Neutrophil (primary cell): Measurements from ENCODE around the gene CCDC32.

Experiments used
- H3K27ac ChIP-seq: fragments of 200-600 bp; sonication (generic); 2 replicates; pipeline ENCODE4 v1.5.1; 2016; ENCODE audit warnings: mild to moderate bottlenecking, moderate library complexity
- H3K27me3 ChIP-seq: fragments of 200-600 bp; sonication (generic); 2 replicates; pipeline ENCODE4 v1.6.0; 2016; ENCODE audit warnings: mild to moderate bottlenecking
- H3K36me3 ChIP-seq: fragments of 200-600 bp; sonication (generic); 2 replicates; pipeline ENCODE4 v1.5.1; 2017
- H3K4me1 ChIP-seq, 2 experiments: fragments of 200-600 bp in 1 of 2; sonication (generic) in 1 of 2; 1 replicate in 1 of 2; 2 replicates in 1 of 2; pipeline versions ENCODE4 v1.5.1 to v1.6.1; 2013 to 2016; ENCODE audit warnings: low read depth in 1 of 2, low read length in 1 of 2, mild to moderate bottlenecking in 1 of 2, moderate library complexity in 1 of 2; ENCODE audit not compliant: control insufficient read depth in 1 of 2, insufficient read depth in 1 of 2
- H3K4me3 ChIP-seq, 2 experiments: fragments of 200-600 bp in 1 of 2; sonication (generic) in 1 of 2; 1 replicate in 1 of 2; 2 replicates in 1 of 2; pipeline ENCODE4 v1.5.1; 2013 to 2016; ENCODE audit warnings: low read depth in 1 of 2, low read length in 1 of 2, mild to moderate bottlenecking in 1 of 2, moderate library complexity in 1 of 2
- H3K9me3 ChIP-seq: fragments of 200-600 bp; sonication (generic); 2 replicates; pipeline ENCODE4 v1.5.1; 2016
- CTCF ChIP-seq: fragments of 200-600 bp; sonication (generic); IDR thresholded peaks from 2 replicates; pipeline ENCODE4 v1.5.1; 2016; ENCODE audit warnings: antibody characterized with exemption

Gene CCDC32

GRCh38 chr15:40593588-40594428 lies 29.0 kb upstream of the CCDC32 start, which contains the start of gene KNL1:
Gene KNL1 (plus strand): TSS chr15:40594249. CDS start chr15:40602932, 8,683 bp downstream.
- H3K9me3 ChIP-seq: no peaks in the 10 kb centered on the region
- H3K4me3 ChIP-seq: peak within 1 kb of the TSS; percentile 65 to 86
- TF ChIP-seq CTCF: no peak
- H3K4me1 ChIP-seq: peaks cover 20% of the 10 kb centered on the region in 2 experiments
- no peaks in the 10 kb centered on the region for H3K27me3 ChIP-seq
- H3K27ac ChIP-seq: peak within 1 kb of the TSS; percentile 87
- H3K36me3 ChIP-seq: no peaks in the 10 kb centered on the region

GRCh38 chr15:40593165-40593564 lies 28.3 kb upstream of the CCDC32 start:
- H3K27ac ChIP-seq: no peak overlapping the region
- H3K9me3 ChIP-seq: no peaks in the 10 kb centered on the region
- peaks cover 20% of the 10 kb centered on the region in 2 experiments for H3K4me1 ChIP-seq
- no peak for TF ChIP-seq CTCF
- no peaks in the 10 kb centered on the region for H3K36me3 ChIP-seq
- H3K4me3 ChIP-seq: peak overlapping the region; percentile 65 to 86
- no peaks in the 10 kb centered on the region for H3K27me3 ChIP-seq

GRCh38 chr15:40591389-40591788 lies 26.5 kb upstream of the CCDC32 start:
- Histone ChIP-seq H3K4me1 (peaks cover 20% of the 10 kb centered on the region in 2 experiments), H3K36me3 (no peaks in the 10 kb centered on the region), H3K4me3 (no peak overlapping the region), H3K9me3 (no peaks in the 10 kb centered on the region), H3K27me3 (no peaks in the 10 kb centered on the region), H3K27ac (no peak overlapping the region)
- no peak for TF ChIP-seq CTCF

GRCh38 chr15:40590667-40591050 lies 25.8 kb upstream of the CCDC32 start:
- Histone ChIP-seq H3K27me3 (no peaks in the 10 kb centered on the region), H3K36me3 (no peaks in the 10 kb centered on the region), H3K4me3 (no peak overlapping the region), H3K4me1 (peaks cover 20% of the 10 kb centered on the region in 2 experiments), H3K9me3 (no peaks in the 10 kb centered on the region), H3K27ac (no peak overlapping the region)
- TF ChIP-seq CTCF: no peak

- Histone ChIP-seq H3K9me3 (no peaks in the 10 kb centered on the region), H3K27ac (no peak overlapping the region), H3K4me3 (no peak overlapping the region), H3K36me3 (no peaks in the 10 kb centered on the region), H3K27me3 (peaks cover 6% of the 10 kb centered on the region), H3K4me1 (peaks cover 5 to 6% of the 10 kb centered on the region in 2 experiments)
- TF ChIP-seq CTCF: no peak
Measured at GRCh38 chr15:40584191-40584590, 19.3 kb upstream of the CCDC32 start.
